GM20000 (cell line): Measurements from ENCODE around the gene TMEM203.

Experiments
- DNase-seq: peaks from one replicate; pipeline ENCODE4 v3.0.0; 2012; ENCODE audit warnings: low spot score
- CTCF ChIP-seq: IDR thresholded peaks from 2 replicates; pipeline ENCODE4 v1.5.1; 2012; ENCODE audit warnings: mild to moderate bottlenecking, control low read depth; ENCODE audit errors: extremely low read depth, missing control alignments

Gene TMEM203

GRCh38 chr9:137233143-137233980 lies 27.9 kb upstream of the TMEM203 start:
- TF ChIP-seq CTCF: no peak
- DNase-seq: no peak

- no peak for TF ChIP-seq CTCF
- DNase-seq: no peak
Measured at GRCh38 chr9:137232510-137232909, 27.1 kb upstream of the TMEM203 start.

GRCh38 chr9:137232101-137232500 lies 26.7 kb upstream of the TMEM203 start:
- no peak for DNase-seq
- no peak for TF ChIP-seq CTCF

- TF ChIP-seq CTCF: no peak
Measured at GRCh38 chr9:137231372-137232039, 26.1 kb upstream of the TMEM203 start.

GRCh38 chr9:137230705-137231371 lies 25.4 kb upstream of the TMEM203 start, which contains the start of gene SLC34A3:
Gene SLC34A3, plus strand, starts transcription at chr9:137230901. Its CDS starts 802 bp downstream, at chr9:137231703.
- no peak for DNase-seq
- TF ChIP-seq CTCF: no peak

More at GRCh38 chr9:137231372-137232039, 26.1 kb upstream of the TMEM203 start:
- DNase-seq: no peak

- no peak for TF ChIP-seq CTCF
- DNase-seq: no peak
Measured at GRCh38 chr9:137229903-137230704, 24.7 kb upstream of the TMEM203 start.
